DMS 273 treated with DMSO at 0.1 percent for 48 hours (cell line): ENCODE results near the gene LSR.
"Not testable (repeated sequence)": the region's sequence is repeated elsewhere in the genome, so short reads cannot be mapped to it uniquely, and the experiment has no call there.

Source experiments
- DNase-seq: peaks from one replicate; lab custom pipeline; 2025; lab: John Stamatoyannopoulos, UW

Gene LSR

DNA sequence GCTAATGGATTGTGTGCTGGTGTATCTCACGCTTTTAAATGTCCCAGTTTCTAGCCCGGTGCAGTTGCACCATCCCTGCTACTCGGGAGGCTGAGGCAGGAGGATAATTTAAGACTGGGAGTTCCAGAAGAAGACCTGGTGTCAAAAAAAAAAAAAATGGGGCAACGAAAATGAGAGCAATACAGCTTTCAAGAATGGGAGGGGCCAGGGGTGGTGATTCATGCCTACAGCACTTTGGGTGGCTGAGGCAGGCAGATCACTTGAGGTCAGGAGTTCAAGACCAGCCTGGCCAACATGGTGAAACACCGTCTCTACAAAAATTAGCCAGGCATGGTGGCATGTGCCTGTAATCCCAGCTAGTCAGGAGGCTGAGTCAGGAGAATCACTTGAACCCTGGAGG, 37.3 kb downstream of the LSR start:
- DNase-seq, result not testable (repeated sequence)

DNA sequence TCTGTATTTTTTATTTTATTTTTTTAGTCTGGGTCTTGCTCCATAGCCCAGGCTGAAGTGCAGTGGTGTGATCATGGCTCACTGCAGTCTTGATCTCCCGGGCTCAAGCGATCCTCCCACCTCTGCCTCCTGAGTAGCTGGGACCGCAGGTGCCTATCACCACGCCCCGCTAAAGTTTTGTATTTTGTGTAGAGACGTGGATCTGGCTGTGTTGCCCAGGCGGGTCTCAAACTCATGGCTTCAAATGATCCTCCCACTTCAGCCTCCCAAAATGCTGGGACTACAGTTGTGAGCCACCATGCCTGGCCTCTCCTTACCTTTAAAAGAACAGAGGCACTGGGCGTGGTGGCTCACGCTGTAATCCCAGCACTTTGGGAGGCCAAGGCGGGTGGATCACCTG, 38.9 kb downstream of the LSR start:
- DNase-seq, result no peak

DNA sequence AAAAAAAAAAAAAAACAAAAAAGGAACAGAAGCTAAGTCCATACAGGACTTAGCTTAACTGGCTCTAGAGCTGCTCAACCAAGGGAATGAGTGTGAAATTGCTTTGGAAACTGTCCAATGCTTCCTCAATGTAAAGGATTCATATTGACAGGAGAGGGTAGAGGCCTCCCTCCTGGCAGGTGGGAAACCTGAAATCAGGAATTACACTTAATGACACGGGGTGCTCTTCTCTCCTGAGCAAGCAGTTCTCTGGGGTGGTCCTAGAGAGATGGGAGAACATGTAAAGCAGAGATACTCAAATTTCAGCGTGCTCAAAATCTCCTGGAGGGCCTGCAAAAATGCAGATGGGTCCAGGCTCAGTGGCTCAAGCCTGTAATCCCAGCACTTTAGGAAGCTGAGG, 39.5 kb downstream of the LSR start:
- no peak for DNase-seq

DNA sequence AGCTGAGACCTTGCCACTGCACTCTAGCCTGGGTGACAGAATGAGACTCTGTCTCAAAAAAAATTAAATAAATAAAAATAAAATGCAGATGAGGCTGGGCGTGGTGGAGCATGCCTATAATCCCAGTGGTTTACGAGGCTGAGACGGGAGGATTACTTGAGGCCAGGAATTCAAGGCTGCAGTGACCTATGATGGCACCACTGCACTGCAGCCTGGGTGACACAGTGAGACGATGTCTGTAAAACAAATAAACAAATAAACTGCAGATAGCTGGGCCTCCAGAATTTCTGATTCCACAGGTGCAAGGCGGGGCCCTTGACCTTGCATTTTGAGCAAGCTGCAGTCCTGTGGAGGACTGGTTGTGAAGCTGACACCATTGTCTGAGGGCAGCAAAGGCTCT, 40.1 kb downstream of the LSR start:
- no peak for DNase-seq

DNA sequence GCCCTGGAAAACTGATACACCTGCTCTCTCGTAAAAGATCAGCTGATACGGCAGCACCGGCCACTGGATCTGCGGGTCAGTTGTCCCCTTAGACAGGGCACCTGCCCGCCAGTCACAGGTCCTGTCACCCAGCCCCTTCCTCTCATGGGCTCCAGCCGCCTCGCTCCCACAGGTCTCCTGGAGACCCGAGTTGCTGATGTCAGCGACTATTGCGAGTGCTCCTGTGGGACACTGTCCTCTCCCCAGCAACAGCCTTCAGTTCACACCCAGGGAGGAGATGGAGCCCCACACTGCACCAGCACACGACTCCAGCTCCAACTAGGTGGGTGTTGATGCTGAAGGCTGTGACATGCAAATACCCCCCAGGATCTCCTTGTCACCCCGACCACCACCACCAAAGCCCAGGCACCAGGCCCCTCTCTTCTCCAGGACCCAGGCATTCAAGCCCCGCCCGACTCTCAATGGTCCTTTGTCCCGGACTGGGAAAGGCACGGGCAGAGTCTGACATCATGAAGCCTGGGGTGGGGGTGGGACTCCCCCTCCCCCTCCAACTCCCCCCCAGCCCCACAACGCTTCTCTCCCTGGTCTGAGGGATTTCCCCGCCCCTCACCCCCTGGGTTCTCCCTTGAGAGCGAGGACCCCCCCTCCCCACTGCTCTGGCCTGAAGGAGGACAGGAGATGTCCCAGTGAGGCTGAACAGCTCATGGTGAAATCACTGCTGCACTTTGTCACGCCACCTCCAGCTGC, 41.8 kb downstream of the LSR start:
- no peak for DNase-seq

DNA sequence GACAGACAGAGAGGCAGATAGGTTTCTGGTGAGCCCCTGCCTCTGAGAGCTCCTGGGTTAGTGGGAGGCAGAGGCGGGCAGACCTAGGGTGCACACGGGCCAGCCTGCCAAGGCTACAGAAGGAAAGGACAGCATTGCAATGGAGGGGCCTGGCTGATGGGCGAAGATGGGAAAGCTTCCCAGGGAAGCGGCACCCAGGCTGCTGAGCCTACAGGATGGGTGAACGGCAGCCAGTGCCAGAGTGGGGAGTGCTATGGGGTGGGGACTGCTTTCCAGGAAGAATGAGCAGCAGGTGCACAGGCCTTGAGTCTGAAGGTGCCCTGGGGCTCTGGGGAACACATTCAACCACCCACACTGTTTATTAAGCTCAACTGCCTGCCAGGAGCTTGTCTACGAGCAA, 42.5 kb downstream of the LSR start:
- no peak for DNase-seq

DNA sequence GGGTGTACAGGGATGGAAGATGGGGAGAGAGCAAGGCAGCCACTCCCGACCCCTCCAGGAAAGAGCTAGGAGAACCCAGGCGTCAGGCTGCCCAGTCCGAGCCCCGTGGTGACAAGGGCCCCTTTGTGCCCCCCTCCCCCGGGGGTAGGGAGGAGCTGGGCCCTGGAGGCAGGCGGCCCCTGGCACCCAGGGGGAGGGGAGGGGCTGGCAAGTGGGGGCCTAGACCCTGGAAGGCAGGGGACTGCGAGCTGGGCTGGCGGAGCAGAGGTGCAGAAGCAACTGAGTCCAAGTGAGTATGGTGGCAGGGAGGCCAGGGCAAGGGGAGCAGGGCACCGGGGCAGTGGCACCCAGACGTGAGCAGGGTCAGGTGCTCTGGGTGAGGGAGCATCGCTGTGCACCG, 43.1 kb downstream of the LSR start, which contains the start of gene MAG:
MAG (plus strand) TSS at position 246 of the 400 bp plus-strand sequence. CDS start 3,248 bp downstream, outside the sequence.
- no peak for DNase-seq

DNA sequence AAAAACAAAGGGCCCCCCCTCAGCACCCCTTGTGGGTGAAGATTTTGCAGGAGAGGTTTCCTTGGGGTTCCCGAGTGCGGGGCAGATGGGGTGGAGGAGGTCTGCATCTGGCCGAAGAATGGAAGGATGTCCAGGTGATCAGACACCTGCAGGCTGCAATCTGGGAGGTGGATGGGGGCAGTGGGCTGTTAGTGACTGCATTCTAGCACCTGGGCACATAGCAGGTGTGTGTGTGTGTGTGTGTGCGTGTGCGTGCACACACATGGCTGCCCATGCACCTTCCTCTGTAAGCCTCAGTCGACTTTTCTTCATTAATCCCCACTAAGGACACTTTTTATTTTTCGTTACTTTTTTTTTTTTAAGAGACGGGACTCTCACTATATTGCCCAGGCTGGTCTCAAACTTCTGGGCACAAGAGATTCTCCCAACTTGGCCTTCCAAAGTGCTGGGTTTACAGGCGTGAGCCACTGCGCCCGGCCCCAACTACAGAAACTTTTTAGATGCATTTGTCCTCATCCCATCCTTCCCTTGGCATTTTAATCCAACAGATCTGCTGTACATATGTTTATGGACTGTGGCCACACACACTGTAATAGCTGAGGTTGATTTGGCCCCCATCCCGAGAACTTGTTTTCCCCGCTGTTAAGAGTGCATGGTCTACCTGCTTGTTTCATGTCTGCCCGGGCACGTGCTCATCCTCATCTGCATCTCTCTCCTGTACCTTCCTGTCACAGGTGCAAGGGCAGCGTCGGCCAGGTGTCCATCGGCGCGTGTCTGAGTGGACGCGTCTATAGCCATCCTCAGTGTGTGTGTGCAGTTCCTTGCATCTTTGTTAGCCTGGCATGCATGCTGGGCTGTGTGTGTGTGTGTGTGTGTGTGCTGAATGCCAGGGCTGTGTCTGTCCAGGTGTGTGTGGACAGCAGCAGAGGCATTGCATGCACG, 43.9 kb downstream of the LSR start:
- DNase-seq, result no peak

DNA sequence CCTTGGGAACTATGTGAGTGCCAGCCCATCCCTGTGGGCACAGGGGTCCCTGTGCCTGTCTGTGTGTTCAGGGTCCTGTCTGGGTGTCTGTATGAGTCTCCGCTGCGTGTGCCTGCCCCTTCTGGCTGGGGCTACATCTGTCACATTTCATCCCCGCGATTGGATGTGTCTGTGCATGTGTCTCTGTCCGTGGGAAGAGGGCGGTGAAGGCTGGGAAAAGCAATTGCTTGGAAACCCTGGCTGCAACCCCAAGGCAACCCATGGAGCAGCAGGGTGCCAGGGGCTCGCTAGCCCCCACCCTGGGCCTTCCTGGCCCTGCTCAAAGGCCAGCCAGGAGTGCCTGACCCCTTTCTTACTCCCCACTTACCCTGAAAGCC, 44.5 kb downstream of the LSR start:
- DNase-seq, result no peak

DNA sequence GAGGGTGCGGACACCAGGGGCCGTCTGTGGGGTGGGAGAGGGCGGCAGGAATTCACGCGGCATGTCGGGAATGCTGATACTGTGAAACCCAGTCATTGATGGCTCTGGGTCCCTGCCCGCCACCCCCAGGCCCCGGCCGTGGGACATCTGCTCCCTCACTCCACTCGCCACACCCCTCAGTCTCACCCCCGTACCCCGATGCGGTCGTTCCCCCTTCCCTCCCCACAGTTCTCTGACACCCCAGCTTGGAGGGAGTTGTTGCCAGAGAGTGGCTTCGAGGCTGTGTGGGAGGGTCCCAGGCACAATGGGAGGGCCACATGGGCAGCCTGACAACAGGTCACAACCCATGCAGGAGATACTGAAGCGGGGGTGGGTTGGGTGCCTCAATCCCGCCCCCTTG, 45.0 kb downstream of the LSR start:
- DNase-seq, result no peak

DNA sequence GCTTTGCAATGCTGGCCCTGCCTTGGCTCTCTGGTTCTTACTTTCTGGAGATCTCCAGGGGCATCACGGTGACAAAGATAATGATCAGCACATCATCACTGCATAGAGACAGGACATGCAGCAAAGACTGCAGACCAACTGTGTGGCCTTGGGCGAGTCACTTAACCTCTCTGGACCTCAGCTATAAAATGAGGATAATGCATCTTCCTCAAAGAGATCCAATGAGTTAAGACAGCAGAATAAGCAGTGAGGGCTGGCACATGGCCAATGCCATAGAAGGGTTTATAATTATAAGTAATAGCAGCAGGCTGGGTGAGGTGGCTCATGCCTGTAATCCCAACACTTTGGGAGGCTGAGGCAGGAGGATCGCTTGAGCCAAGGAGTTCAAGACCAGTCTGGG, 45.5 kb downstream of the LSR start:
- no peak for DNase-seq

DNA sequence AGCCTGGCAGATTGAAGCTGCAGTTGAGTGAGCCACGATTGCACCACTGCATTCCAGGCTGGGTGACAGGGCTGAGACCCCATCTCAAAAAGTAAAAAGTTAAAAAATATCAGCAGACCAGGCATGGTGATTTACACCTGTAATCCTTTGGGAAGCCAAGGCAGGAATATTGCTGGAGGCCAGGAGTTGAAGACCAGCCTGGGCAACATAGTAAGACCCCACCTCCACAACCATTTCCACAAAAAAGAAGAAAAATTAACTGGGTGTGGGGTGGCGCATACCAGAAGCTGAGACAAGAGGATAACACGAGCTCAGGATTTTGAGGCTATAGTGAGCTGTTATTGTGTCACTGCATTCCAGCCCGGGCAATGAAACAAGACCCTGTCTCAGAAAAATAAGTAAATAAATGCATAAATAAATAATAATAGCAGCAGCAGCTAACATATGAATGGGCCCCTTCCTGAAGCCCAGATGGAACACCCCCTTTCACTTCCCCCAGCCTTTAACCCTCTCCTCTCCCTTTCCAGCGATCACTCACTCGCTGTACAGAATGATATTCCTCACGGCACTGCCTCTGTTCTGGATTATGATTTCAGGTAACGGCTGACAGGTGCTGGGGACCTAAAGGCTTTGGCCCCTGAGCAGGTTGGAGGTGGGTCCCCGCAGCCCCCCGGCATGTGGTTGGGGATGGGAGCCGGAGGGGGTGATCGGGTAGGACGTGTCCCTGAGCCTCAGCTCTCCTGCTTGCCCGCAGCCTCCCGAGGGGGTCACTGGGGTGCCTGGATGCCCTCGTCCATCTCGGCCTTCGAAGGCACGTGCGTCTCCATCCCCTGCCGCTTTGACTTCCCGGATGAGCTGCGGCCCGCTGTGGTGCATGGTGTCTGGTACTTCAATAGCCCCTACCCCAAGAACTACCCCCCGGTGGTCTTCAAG, 46.3 kb downstream of the LSR start:
- DNase-seq, result no peak

DNA sequence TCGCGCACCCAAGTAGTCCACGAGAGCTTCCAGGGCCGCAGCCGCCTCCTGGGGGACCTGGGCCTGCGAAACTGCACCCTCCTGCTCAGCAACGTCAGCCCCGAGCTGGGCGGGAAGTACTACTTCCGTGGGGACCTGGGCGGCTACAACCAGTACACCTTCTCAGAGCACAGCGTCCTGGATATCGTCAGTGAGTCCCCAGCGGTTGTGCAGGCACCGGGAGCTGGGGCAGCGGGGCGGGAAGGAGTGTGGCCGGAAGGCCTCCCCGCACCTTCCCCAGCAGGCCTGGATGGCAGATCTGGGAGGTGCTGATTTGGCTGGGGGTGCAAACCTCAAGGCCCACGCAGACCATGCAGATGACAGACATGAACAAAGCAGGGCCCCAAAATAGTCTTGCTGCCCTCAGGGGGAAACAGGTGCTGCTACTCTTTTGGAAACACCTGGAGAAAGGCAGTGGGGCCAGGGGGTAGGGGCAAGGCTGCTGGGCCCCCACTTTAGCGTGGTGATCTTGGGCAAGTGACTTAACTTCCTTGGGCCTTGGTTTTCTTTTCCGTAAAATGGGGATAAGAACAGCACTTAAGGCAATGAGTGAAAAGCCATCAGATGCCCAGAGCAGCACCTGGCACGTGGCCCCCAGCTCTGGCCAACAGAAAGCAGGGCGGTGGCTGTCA, 47.1 kb downstream of the LSR start:
- no peak for DNase-seq

DNA sequence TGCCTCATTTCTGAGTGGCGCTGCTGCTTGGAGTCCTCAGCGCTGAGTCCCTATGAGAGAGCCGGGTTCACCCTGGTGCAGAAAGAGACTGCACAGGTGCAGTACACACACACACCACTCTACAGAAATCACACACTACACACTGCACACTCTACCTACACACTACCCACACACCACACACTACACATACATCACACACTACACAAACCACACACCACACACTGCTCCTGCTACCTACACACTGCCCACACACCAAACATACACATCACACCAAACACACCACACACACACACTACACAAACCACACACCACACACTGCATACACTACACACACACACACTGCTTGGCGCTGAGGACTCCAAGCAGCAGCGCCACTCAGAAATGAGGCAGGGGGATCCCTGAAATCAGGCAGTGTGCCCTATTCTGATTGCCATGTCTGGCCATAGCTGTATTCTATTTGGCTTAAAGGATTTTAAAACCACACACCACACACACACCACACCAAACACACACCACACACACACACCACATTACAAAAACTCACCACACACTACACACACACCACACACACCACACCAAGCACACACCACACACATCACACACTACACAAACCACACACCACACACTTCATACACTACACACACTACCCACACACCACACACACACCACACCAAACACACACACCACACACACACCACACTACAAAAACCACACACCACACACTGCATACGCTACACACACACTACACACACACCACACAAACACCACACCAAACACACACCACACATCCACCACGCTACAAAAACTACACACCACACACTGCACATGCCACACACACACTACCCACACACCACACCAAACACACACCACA, 48.1 kb downstream of the LSR start:
- DNase-seq, result no peak

DNA sequence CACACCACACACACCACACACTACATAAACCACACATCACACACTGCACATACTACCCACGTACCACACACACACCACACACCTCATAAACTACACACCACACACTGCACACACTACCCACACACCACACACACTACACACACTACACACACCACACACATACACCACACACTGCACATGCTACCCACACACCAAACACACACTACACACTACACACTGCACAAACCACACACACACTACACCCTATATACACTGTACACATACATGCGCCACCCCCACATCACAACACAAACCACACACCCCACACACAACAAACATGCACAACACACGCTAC, 48.7 kb downstream of the LSR start:
- DNase-seq, result no peak

DNA sequence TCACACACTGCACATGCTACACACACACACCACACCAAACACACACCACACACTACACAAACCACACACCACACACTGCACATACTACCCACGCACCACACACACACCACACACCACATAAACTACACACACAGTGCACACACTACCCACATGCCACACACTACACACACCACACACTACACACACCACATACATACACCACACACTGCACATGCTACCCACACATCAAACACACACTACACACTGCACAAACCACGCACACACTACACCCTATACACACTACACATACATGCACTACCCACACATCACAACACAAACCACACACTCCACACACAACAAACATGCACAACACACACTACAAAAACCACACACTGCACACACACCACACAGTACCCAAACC, 49.1 kb downstream of the LSR start:
- DNase-seq, result no peak

DNA sequence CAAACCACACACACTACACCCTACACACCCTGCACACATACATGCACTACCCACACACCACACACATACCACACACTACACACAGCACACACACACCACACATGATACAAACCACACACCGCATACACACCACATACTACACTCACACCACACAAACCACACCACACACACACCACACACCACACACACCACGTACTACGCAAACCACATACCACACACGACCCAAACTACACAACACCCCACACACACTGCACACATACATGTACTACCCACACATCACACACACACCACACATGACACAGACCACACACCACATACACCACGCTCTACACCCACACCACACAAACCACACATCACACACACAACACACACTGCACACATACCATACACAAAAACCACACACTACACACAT, 49.8 kb downstream of the LSR start:
- DNase-seq, result no peak

DNA sequence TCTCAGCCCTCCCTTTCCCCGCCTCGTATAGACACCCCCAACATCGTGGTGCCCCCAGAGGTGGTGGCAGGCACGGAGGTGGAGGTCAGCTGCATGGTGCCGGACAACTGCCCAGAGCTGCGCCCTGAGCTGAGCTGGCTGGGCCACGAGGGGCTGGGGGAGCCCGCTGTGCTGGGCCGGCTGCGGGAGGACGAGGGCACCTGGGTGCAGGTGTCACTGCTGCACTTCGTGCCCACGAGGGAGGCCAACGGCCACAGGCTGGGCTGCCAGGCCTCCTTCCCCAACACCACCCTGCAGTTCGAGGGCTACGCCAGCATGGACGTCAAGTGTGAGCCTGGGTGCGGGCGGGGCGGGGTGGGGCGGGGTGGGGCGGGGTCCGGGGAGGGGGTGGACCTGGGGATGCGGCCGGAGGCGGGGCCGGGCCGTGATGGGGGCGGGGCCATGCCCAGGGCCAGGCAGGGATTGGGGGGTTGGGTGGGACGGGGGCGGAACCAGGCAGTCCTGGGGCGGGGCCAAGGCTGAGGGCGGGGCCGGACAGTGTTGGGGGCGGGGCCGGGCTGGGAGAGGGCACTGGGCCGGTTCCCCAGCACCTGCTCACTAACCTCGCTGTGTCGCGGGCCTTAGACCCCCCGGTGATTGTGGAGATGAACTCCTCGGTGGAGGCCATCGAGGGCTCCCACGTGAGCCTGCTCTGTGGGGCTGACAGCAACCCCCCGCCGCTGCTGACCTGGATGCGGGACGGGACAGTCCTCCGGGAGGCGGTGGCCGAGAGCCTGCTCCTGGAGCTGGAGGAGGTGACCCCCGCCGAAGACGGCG, 50.9 kb downstream of the LSR start:
- DNase-seq, result no peak

DNA sequence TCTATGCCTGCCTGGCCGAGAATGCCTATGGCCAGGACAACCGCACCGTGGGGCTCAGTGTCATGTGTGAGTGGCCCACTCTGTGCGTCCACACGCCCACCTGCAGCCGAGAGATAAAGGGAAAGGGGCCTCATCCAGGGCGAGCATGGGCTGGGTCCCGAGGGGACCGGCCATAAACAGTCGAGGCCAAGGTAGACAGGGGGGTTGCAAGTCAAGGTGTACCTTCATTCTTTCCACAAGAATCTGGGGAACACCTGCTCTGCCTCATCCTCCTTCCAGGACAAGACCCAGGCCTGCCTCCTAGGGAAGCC, 51.5 kb downstream of the LSR start:
- DNase-seq, result no peak

DNA sequence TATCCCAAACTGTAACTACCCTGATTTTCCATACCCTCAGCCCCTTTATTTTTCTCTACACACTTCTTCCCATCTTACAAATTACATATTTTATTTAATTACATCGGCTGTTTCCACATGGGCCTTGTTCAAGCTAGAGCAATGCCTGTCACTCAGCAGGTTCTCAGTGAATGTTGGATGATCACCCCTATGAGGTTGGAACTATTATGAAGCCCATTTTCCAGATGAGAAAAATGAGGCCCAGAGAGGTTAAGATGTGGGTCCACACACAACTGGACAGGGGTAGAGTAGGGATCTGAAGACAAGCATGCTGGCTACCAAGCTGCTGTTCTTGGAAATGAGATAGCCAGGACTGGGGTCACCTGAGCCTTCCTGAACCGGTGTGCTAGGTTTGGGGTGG, 53.2 kb downstream of the LSR start:
- no peak for DNase-seq
